Skeletal muscle cell (primary cell): ENCODE results near the gene MYOZ1.
"Not testable (repeated sequence)": the region's sequence is repeated elsewhere in the genome, so short reads cannot be mapped to it uniquely, and the experiment has no call there.

Source experiments
- DNase-seq: peaks from one replicate; pipeline ENCODE4 v3.0.0-alpha.2; 2010; ENCODE audit warnings: low read depth
- H3K4me3 ChIP-seq: 2 replicates; pipeline ENCODE4 v1.5.1; 2011; ENCODE audit warnings: low read depth, mild to moderate bottlenecking, control low read depth, low read length, moderate library complexity

MYOZ1 gene

GRCh38 chr10:73620974-73621373 is 20.3 kb downstream of the MYOZ1 start:
- not testable (repeated sequence) for DNase-seq

DNA sequence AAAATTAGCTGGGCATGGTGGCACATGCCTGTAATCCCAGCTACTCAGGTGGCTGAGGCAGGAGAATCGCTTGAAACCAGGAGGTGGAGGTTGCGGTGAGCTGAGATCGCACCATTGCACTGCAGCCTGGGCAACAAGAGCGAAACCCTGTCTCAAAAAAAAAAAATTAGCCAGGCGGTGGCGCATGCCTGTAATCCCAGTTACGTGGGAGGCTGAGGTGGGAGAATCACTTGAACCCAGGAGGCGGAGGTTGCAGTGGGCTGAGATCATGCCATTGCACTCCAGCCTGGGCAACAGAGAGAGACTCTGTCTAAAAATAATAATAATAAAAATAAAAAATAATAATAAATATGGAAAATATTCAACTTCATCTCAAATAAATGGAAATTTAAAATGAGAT is 24.1 kb downstream of the MYOZ1 start:
- DNase-seq, H3K4me3 ChIP-seq: not testable (repeated sequence)

More at GRCh38 chr10:73620974-73621373, 20.3 kb downstream of the MYOZ1 start:
- not testable (repeated sequence) for H3K4me3 ChIP-seq

GRCh38 chr10:73614720-73615119 is 26.6 kb downstream of the MYOZ1 start:
- no peak overlapping the region for H3K4me3 ChIP-seq
- no peak for DNase-seq

DNA sequence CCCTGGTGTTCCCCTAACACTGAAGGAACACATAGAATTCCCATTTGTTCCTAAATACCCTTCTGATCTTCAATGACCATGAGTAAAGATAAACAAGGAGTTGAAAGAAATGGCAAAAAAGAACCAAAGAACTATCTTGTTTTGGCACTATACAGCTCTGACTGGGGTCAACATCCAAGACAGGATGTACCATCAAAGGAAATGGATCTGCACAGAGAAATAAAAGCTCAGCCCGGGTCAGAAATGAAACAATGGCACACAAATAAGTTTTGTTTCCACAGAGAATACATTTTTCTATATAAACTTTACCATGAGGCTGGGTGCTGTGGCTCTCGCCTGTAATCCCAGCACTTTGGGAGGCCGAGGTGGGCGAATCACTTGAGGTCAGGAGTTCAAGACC is 32.2 kb downstream of the MYOZ1 start:
- no peak overlapping the region for H3K4me3 ChIP-seq
- DNase-seq: no peak

DNA sequence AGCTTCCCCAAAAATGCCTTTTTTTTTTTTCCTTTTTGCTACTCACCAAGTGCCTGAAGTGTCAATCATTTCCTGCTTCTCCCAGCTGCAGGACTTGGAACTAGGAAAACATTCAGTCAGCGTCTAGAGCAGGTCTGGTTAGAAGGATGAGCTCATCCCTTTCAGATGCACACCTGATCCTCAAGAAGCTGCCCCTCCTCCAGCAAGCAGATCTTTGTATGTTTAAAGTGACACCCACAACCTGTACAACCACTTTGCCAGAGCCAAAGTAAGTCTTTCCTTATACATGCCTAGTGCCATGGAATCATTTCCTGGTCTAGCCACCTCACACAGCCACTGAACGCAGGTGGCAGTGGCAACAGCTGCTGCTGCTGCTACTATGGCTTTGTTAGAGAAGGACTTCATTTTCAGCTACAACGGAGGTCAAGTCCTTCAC is 39.8 kb downstream of the MYOZ1 start:
- no peak for DNase-seq
- no peak overlapping the region for H3K4me3 ChIP-seq

DNA sequence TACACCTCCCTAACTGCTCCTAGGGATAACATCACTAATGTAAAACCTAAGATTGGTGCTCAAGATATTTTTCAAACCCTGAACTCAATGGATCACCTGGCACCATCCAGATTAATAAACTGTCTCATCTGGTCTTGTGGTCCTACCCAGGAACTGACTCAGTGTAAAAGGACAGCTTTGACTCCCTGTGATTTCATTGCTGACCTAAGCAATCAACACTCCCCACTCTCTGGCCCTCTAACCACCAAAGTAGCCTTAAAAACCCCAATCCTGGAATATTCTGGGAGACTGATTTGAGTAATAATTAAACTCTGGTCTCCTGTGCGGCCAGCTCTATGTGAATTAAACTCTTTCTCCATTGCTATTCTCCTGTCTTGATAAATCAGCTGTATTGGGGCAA is 43.9 kb downstream of the MYOZ1 start:
- no peak overlapping the region for H3K4me3 ChIP-seq
- no peak for DNase-seq

DNA sequence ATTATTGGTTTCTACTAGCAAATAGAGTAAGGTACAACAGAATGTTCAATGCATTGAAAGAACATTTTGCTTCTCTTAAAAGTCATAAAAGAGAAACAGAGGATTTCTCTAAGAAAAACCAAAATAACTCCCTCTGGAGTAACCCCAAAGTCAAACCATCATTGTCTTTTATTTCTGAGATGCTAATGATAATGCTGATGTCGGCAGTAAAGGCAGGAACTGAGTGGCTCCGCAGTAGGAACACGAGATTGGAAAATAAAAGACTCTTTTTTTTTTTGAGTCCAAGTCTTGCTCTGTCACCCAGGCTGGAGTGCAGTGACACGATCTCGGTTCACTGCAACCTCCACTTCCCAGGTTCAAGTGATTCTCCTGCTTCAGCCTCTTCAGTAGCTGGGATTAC is 47.5 kb downstream of the MYOZ1 start:
- H3K4me3 ChIP-seq: no peak overlapping the region
- no peak for DNase-seq

- H3K4me3 ChIP-seq: no peak overlapping the region
- DNase-seq: no peak
Observed at GRCh38 chr10:73593110-73593509, 48.2 kb downstream of the MYOZ1 start.

GRCh38 chr10:73591935-73592699 is 49.2 kb downstream of the MYOZ1 start:
- DNase-seq: no peak
- H3K4me3 ChIP-seq: no peak overlapping the region

GRCh38 chr10:73590881-73591799 is 50.1 kb downstream of the MYOZ1 start, which contains the start of gene USP54:
TSS of gene USP54 (minus strand) at chr10:73591342. CDS start at chr10:73575658, 15,684 bp downstream.
- no peak within 1 kb of the TSS for H3K4me3 ChIP-seq
- no peak for DNase-seq

DNA sequence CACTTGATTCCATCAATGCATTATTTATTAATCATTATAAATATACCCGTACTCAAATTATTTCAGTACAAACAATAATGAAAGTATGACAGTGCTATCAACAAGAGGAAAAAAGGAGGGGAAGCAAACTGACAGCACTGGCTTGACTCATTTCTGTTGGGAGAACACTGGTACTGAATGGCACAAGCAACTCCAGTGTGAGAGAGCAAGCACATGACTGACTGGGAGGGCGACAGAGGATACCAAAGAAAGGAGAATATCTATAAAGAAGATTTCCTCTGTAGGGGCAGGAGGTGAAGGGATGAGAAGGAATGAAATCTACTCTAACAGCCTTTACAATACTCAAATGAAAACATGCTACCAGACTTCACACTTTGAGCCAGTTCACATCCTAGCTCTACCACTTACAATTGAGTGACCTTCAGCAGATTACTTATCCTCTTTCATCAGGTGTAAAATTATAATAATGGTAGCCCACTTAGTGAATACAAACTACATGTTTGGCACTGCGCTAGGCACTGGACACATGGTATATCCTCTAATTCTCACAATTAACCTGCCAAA is 51.6 kb downstream of the MYOZ1 start:
- no peak for DNase-seq
- no peak overlapping the region for H3K4me3 ChIP-seq

DNA sequence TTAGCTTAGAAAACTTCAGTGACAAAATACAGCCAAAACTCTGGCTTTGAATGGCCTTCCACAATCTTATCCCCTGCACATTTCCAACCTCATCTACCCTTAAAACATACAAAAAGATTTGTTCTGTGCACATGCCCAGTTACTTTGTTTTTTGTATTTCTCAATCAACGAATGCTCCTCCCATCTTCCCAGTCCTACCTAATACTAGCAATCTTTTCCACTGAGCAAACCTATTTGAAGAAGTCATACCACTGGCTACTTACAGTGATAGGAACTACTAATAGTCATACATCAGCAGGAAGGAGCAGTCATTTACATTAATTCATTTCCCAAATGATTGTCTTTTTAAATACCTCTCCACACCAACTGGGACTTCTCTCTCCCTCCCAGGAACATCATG is 52.6 kb downstream of the MYOZ1 start:
- DNase-seq: no peak
- no peak overlapping the region for H3K4me3 ChIP-seq

GRCh38 chr10:73586583-73586984 is 54.7 kb downstream of the MYOZ1 start:
- DNase-seq: peak; percentile 63
- no peak overlapping the region for H3K4me3 ChIP-seq

GRCh38 chr10:73585327-73585726 is 55.9 kb downstream of the MYOZ1 start:
- no peak for DNase-seq
- H3K4me3 ChIP-seq: no peak overlapping the region

DNA sequence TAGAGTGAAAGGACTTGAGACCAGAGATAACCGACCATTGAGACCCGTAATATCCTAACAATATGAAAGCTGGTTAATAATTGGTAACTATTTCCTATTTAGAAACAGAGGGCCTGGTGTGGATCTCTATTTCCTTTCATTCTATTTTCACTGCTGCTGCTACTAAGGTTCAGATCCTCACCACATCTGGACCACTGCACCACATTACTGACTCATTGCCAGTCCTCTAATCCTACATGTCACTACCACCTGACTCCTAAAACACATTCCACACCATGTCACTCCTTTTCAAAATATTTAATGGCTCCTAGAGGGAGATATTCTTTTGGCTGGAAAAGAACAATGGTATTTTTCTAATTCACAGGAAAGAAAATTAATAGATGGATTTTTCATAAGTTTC is 56.5 kb downstream of the MYOZ1 start:
- no peak overlapping the region for H3K4me3 ChIP-seq
- no peak for DNase-seq

- no peak overlapping the region for H3K4me3 ChIP-seq
- no peak for DNase-seq
Observed at GRCh38 chr10:73581918-73582317, 59.4 kb downstream of the MYOZ1 start.
